Stimulated activated CD4-positive, alpha-beta T cell treated with anti-CD3 and anti-CD28 coated beads, Interleukin-12 subunit alpha, Interleukin-12 subunit beta, amount 100 ng/mL, for 48 hours (primary cell): Measurements from ENCODE around the gene TLE3.
A peak's percentile ranks its signal among the peaks of the same experiment; 100 is the strongest.

Source experiments
- DNase-seq, 3 donors: peaks; one replicate each; pipeline ENCODE4 v3.0.0-alpha.2; 2020; ENCODE audit warnings: low read depth in 2 of 3, low spot score in 1 of 3

The TLE3 gene

GRCh38 chr15:70099967-70100473, 2.3 kb upstream of the TLE3 start:
- no peak for DNase-seq

DNA sequence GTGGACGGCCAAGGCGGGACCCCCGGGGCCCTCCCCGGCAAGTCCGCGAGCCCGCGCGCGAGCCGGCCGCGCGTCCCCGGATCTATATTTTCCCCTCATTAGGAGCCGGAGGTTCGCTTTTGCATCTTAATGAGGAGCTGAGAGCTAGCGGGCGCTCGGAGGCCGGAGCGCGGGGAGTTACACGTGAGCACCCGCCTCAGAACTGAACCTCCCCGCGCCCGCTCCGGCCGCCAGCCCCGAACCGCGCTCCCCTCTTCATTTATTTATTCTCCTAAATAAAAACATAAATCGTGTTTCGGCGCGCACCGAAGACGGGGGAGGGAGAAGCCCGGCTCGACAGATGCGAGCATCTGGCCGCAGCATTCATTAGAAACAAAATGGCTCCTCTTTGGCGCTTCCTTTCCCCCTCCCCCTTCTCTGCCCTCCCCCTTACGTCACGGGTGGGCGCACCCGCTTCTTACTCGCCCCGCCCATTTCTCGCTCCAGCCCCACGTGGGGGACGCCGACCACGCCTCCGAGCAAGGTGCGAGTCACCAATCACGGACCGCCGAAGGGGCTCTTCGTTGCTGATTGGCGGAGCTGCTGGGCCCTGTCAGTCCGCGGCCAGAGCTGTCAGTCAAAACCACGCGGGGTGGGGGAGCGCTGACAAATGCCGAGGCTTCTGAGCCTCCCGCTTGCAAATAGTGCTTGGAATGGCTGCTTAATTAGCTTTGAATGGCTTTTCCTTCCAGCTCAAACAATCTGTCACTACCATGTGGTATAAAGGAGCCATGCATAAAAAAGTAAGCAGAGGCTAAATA, 1.6 kb upstream of the TLE3 start:
- peak; percentile 100 for DNase-seq

- no peak for DNase-seq
These were observed 897 bp upstream of the TLE3 start for GRCh38 chr15:70098461-70099166.

DNA sequence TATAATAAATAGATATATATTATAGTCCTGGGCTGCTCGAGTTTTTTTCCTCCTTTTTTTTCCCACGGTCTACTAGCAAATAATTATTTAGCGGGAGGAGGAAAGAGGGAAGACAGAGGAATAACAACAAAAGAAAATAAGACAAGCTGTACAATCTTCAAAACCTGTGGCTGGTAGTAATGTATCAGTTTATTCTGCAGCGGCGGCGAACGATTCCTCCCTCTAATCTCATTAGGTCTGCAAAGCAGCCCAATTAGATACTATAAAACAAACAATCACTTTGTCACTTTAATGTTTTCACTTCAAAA, 390 bp upstream of the TLE3 start:
- no peak for DNase-seq

GRCh38 chr15:70097063-70097320, 725 bp downstream of the TLE3 start:
- no peak for DNase-seq

DNA sequence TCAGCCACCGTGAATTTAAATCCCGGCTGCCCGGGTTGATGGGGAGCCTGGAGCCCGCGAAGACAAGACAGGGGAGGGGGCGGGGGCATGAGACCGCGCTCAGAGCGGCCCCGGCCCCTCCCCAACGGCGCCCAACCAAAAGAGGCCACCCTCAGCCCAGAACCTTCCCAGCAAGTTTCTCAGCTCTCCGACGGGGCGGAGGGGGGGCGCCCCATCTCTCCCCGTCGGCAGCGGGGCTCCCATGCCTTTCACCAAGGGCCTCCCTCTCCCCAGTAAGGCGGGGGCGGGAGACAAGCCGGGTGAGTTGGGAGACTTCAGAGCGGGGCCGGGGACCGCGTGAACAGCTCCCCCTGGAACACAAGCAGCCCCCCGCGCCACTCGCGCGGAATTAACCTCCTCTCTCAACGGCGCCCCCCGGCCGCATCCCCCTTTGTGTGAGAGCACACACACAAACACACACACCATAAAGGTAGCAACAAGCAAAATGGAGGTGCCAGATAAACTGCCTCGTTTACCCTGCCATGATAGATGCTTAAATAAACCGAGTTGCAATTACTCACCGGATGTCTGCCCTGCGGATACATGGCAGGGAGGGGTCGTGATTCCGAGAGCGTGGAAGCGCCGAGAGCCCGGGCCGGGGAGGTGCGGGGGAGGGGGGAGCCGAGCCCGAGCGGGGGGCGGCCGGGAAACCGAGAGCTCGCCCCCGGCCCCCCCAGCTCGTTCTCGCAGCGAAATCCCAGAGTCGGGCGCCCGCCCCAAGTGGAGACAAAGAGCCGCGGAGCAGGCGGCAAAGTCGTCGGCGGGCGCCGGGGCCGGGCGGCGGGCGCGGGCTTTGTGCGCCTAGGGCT, 1.3 kb downstream of the TLE3 start:
- peak; percentile 40 to 49 (median 43) for DNase-seq

DNA sequence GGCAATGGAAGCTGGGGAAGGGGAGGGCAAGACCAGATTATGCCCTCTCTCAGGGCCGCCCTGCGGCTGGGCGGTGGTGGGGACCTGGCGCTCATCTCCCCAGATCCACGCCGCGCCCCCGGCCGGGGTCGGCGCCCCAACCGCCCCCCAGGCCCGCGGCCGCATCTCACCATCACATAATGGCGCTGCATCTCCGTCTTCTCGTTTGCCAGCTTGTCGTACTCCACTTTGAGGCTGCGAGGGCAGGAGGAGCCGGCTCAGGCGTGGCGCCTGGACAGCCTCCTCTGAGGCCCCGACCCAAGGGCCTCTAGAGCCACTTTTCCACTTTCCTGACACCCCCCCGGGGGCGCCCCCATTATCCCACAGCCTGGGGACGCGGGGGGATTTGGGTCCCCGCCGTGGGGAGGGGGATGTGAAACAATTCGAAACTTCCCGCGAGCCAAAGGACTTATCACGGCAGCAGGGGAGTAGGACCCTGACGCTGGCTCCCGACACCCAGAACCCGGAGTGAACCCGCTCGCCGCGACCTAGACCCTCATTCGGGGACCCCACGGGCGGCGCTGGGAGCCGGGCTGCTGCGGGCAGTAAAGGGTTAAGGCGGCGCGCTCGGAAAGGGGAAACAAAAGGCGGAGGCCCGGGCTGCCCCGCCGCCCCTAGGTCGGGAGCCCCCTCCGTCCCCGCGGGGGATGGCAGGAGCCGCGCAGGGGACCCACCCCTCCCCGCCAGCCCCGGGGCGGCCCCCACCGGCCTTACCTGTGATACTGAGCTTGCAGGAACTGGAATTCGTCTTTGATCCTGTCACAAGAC, 2.1 kb downstream of the TLE3 start:
- peak in 1 of 3 donors; percentile 13 for DNase-seq

GRCh38 chr15:70094690-70095311, 2.9 kb downstream of the TLE3 start:
- DNase-seq = no peak

- no peak for DNase-seq
These were observed 4.0 kb downstream of the TLE3 start for GRCh38 chr15:70093481-70094319.

DNA sequence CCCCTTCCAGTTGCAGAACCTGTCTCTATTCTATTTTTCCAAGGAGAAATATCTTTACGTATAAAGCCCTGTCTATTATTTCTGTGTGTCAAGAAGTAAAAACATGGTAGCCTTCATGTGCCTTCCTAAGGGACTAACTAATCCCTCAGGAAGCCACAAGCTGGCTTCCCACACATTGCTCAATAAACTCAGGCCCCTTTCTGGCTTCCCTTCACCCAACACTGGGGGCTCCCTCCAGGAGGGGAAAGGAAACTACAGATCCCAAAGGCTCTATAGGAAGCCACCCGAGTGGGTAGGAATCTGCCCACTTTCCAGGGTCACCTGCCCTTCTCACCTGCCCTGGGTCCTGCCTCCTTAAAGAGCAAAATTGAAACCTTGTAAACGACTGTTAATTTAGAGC, 4.6 kb downstream of the TLE3 start:
- no peak for DNase-seq

GRCh38 chr15:70092464-70093027, 5.2 kb downstream of the TLE3 start:
- DNase-seq = no peak

GRCh38 chr15:70091726-70092463, 5.8 kb downstream of the TLE3 start:
- DNase-seq = no peak

DNA sequence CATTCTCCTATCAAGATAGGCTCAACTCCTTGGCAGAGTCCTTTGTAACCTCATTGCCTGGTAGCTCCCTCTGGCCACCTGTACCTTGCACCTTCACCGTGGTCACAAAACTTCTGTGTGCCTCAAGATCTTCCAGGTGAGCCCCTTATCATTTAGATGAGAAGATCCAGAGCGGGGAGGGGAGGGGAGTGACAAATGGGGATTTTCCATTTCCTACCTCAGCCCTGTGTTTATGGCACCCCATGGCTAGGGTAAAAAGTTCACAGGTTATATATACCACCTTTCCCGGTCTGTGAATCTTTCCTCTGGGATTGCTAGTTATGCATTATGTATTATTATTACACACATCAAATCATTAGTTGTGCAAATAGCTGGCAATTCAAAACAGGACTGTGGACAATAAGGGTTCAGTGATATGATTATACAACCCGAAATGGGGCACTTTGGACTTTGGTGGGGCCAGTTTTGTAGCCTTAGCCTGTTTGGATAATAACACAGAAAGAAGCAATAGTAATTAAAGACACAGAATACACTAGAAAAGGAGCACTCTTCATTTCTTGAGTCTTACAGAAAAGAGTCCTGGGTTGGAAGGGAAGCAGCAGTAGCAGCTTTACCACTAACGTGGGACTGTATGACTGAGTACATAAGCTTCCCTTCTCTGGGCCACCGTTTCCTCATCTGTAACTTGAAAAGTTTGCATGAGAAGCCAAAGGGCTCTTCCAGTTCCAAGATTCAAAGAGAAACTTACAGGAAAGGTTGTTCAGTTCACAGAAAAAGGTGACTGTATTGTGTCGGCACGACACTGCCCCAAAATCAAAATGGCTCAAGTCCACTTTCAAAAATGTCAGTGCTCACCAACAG, 7.1 kb downstream of the TLE3 start:
- DNase-seq = no peak

DNA sequence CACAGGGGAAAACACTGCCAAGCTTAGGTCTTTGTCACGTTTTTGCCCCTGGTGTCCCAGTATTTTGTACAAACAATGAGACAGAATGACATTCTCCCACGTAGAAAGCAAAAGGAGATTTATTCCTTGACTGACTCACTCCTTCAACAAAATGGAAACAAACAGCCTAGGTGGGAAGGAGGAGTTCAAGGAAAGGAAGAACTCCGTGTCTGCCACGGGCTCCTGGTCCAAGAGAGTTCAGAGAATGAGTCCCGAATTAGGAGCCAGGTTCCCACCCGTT, 8.1 kb downstream of the TLE3 start:
- no peak for DNase-seq

DNA sequence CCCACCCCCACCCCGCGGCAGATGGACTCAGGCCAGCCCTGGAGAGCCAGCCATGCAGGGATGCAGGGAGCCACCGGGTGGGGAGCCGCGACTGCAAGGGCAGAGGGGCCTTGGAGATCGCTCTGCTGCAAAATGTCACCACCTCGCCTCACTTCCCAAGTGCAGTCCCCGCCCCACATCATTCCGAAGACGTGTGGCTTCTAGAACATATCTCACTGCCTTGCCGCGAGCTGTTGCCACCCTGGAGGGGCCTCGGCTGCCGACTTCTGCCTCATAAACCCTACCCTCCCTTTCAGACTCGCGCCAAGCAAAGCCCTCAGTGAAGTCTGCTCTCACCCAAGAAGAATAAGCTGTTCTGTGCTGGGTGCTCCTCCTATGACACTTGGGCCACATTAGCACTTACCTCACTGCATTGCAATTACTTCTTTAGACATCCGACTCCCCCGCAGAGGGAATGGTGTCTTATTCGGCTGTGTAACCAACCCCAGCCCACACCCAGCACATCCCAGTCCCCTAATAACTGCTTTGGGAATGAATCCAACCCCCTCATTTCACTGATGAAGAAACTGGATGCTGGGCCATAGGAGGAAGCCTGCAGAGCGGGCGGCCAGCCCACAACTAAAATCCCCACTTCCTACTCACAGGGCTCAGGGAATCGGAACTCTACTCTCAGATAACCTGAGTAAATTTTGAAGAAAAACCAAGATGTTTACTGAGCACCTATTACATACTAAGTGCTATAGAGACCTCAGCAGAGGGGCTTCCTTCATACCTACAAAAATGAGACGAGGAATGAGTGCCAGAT, 8.6 kb downstream of the TLE3 start:
- DNase-seq = no peak

GRCh38 chr15:70088455-70088854, 9.3 kb downstream of the TLE3 start:
- DNase-seq = no peak

GRCh38 chr15:70087708-70088352, 9.9 kb downstream of the TLE3 start:
- DNase-seq = no peak
